NK-92 (cell line): Measurements from ENCODE around the gene ALDOB.

Experiments
- DNase-seq: peaks from one replicate; lab custom pipeline; 2025; ENCODE audit not compliant: unreplicated experiment; lab: John Stamatoyannopoulos, UW

The ALDOB gene

DNA sequence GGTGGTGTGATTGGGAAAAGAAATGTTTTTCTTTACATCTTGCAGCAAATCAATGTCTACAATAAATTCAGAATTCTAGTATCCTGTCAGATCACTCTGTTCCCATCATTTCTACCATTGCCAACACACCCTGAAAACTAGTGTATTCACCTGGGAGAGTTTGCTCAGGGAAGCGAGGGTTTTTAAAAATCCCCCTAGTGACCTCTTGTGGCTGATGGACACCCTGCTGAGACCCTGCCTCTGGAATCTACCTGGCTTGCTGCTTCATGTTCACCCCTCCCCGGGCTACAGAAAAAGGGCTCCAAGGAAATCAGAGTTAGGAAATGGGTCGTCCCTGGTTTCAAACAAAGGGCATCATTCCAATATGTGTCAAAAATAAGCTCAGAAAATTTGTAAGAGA lies 21.4 kb upstream of the ALDOB start:
- DNase-seq, result no peak

DNA sequence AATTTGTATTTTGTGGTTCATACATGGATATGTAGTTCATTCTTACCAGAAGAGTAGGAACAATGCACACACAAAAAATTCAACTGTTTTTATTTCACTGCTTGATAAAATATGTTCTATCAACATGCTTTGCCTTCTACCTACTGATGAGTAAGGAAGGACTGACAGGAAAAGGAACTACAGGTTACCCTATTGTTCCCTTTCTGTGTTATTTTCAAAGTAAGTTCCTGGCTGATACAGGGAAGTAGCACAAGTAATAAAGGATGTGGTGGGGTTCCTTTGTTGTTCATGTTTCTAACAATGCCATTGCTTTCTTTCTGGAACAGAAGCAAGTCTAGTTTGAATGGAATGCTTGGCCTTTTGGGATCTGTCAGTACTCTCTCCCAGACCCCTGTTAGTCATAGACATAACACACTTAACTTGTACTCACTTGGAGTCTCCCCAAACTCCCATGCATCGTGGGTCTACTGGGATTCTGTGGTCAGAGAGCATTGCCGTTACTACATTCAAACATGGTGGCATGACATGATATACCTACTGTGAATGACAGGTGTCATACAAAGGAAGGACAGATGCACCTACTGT lies 20.2 kb upstream of the ALDOB start:
- no peak for DNase-seq

DNA sequence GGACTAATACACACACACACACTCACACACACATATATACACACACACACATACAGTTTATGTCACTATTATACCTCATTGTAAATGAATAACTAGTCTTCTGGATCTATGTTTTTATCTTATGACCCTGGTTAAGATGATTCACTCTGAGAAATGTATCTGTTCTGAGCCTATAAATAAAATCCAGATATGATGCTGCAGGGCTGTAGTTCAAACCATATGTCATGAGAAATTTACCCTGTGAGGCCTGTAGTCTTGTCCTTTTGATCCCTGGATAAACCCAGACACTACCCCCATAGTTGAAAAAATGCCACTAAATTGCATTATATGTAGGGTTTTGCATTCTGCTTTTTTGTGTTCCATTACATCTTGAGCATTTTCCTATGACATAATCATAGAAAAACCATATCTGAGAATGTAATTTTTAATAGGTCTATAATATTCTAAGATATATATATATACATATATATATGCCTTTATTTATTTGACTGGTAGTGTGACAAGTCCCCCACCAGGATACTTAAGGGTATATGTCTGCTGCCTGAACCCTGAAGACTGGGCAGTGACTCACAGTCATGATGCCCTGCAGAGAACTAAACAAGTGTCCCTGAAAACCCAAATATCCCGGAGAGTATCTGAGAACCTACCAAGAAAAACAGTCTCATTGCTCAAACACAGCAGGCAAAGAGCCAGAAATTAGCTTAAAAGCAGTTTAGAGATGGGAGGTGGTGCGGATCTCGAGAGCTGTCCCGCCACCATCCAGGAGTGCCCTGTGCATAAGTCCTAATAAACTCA lies 18.4 kb upstream of the ALDOB start:
- no peak for DNase-seq

DNA sequence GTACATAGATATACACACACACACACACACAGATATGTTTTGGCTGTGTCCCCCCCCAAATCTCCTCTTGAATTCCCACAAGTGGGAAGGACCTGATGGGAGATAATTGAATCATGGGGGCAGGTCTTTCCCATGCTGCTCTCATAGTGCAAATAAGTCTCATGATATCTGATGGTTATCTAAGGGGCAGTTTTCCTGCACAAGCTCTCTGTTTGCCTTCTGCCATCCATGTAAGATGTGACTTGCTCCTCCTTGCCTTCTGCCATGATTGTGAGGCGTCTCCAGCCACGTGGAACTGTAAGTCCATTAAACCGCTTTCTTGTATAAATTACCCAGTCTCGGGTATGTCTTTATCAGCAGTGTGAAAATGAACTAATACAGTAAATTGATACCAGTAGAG lies 15.9 kb upstream of the ALDOB start:
- DNase-seq, result no peak

DNA sequence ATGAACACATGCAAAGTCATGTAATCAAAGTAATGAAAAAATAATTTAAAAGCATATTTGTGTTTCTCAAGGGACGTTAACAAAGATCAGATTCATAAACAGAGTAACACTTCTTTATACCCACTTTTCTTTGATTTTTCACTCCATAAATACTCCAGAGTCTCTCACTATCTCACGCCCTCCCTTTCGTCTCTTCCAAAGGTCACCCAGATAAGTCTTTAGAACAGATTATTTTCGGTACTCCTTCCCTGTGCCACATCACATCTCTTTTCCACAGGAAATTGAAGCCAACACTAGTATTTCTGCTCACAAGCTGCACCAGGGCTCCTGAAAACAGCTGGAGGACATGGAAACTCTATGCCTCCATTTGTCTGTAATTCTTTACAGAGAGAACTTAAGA lies 15.4 kb upstream of the ALDOB start:
- no peak for DNase-seq

DNA sequence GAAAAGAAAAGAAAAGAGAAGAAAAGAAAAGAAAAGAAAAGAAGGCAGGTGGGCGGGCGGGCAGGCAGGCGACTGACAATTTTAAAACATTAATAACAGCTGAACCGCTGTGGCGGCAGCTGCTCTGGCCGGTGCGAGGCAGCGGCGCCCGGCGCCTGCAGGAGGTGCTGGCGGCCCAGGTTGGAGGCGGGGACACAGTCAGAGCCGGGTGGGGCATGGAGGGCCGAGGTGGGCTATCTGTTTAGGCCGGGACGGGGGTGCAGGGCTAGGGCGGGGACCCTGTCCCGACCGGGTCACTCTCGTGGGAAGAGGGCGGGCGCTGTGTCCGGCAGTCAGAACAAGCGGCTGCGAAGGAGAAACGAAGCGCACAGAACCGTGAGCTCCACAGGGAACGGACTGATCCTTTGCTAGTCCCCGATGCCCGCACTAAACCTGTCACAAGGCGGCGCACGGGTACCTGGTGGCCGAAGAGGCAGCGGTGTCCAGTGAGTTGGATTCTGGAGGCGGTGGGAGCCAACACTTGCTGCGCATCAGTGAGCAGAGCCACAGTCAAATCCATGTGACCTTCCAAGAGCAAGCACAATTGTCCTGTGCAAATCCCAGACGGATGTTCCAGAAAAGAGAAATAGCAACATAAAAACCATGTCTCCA lies 13.6 kb upstream of the ALDOB start:
- DNase-seq, result no peak

DNA sequence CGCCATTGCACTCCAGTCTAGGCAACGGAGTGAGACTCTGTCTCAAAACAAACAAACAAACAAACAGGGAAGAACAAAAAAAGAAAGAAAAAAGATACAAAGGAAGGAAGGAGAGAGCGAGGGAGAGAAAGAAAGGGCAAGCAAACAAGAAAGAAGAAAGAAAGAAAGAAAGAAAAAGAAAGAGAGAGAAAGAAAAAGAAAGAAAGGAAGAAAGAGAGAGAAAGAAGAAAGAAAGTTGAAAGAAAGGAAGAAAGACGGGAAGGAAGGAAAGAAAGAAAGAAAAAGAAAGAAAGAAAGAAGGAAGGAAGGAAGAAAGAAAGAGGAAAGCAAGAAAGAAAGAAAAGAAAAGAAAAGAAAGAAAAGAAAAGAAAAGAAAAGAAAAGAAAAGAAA lies 13.1 kb upstream of the ALDOB start:
- DNase-seq, result no peak

DNA sequence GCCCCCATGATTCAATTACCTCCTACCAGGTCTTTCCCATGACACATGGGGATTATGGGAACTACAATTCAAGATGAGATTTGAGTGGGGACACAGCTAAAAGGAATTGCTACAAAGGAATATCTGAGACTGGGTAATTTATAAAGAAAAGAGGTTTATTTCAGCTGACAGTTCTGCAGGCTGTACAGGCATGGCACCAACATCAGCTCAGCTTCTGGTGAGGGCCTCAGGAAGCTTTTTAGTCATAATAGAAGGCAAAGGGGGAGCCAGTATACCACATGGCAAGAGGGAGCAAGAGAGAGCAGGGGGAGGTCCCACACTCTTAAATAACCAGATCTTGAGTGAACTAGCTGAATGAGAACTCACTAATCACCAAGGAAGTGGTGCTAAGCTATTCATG lies 11.2 kb upstream of the ALDOB start:
- no peak for DNase-seq

DNA sequence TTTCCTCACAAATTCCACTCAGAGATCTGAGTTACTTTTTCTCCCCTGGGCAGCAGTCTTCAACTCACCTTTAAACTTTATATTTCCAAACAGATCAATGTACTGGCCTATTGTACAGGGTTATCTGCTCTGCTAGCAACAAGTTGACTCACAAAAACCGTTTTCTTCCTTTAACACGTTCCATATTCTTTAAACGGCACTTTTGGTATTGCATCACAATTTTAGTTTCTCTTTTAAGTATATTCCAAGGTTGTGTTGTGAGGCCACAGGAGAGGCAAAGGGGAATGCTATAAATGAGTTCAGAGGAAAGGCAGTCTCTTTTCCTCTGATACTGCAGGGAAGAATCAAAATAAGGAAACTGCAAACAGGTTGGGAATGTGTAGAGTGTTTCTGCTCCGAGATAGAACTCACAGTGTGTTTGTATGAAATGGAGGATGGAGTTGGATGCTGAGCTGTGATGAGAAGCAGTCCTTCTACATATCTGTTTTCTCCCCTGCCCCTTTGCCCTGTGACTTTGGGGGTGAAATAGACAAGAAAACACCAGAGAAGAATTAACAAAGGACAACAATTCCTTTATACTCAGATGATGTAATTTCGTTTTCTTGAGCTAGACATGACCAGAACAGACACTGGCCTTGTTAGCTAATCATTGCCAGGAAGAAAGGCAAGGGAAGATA lies 9.9 kb upstream of the ALDOB start:
- no peak for DNase-seq

DNA sequence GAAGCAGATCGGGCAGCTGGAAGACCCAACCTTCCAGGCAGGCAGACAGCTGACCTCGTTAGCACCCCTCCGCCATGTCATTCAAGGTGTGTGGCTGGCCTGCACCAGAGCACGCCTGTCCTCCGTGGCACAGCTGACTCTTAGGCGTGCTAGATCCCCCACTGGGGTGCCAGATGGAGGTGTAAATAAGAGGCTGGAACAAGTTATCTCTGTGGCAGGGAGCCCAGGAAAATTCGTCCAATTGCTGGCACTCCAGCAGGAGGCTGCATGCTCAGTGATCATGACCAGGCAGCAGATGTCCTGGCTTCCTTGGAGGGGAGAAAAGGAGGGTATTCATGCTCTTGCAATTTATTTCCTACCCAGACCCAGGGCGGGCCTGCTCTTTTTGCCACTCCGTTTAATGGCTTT lies 7.8 kb upstream of the ALDOB start:
- DNase-seq, result no peak

DNA sequence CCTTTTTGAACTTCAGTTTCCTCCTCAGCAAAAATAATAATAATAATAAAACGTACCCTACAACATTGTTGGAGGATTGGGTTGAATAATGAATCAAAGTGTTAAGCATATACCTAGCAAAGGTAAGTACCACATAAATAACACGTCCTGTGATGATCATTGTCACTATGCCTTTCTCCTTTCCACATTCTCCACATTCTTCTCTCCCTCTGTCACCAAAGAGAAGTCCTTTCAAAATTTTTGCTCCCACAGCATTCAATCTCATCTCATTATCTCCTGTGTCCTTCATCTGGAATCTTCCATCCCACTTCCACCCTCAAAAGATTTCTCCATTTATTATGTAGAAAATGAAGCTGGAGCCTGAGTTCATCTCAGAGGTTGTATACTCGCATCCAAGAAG lies 7.2 kb upstream of the ALDOB start:
- no peak for DNase-seq

DNA sequence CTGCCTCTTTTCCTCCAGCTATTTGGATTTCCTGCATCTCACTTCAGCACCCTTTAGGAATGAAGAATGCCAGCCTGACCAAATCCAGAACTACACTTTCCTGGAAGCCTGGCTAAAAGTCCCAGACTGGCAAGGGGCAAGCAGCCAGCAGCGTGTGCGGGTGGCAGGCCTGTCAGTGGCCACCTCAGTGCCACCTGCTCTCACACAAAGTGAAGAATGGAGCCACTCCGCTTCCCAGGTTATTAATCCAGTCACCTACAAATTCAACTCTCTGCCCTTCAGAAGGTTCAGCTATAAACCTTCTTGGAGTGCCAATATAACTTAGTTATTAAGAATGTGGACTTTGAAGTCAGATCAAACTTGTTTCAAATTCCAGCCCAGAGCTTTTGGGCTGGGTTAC lies 6.7 kb upstream of the ALDOB start:
- DNase-seq, result no peak

DNA sequence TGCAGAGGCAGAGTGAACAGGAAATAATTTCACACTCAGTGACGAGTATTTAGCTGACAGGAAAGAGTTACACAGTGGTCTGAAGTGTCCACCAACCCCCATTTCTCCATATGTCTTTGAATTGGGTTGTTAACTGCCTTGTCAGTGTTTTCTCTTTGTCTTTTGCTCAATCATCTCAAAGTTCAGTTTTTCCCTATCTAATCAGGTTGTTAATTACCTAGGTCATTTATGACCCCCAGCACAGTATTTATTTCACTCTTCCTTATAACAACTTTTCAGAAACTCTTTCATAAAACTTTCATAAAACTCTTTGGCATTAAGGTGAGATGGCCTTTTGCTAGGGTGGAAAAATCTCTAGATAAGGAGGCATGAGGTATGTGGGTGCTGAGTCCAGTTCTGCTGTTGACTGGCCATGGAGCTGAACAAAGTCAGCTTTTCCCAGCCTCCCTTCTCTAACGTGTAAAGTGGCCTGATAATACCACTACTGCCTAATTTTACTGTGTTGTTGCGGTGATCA lies 5.2 kb upstream of the ALDOB start:
- DNase-seq, result no peak

DNA sequence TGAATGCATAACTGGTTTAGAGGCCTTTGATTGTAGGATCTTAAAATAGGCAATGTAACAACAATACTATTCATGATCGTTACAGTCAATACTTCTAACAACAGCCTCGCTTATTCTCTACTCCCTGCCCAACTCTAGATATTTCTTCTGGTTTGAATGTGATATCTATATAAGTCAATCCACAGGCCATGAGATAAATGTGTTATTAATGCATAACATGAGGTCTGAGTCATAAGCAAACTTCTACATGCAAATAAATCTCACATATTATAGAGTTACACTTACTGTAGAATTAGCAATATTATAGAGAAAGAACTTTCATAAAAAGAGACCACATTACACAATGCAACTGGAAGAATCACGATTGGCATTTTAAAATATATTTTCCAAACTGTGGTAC lies 2.9 kb upstream of the ALDOB start:
- DNase-seq, result no peak

DNA sequence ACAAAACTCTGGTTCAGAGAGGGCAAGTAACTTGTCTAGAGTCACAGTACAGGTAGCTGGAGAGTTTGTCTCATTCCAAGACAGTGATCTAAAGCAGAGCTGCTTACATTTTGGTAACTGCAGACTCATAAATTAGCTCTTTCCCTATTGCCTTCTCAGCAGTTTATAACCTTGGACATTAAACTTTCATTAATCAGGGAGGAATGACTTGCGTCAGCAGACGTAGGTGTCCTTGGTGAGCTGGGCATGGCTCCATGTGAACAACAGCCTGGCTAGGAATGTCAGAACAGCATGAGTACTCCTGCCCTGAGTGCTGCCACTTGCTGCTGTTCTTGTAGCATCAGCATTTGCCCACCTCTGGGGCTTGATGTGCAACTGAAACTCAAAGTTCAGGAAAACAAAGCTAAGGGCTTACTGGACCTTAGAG lies 2.2 kb upstream of the ALDOB start:
- no peak for DNase-seq

DNA sequence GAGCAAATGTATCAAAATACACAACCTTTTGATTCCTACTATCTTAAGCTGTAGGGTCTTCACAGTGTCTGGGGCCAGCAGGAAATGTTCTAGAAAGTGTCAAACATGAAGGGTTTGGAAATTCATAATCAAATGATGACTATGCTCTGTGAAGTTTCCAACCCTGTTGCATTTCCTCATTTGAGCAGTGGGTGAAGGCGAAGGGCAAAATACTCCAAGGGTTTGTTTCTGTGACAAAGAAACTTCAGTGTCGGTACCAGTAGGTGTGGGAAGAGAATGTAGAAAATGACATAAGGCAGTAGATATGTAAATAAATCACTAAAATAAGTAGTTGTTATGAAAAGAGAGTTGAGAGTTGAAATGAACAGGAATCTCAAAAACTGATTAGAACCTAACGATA lies 576 bp downstream of the ALDOB start:
- no peak for DNase-seq

DNA sequence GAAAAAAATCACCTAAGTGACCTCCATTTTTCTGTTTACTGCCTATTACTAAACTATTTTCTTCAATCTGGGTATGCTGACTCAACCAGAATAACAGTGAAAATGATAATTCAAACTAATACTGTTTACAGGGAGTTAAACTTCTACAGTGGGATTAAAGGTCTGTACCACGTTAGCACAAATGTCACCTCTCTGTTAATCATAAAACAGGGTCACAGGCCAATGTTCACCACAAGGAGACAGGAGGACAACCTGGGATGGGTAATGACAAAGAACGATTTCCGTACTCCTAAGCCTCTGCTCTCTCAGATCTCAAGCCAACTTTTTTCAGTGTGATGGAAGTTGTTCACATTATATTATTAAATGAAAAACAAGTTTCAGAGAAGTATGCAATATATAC lies 2.3 kb downstream of the ALDOB start:
- DNase-seq, result no peak

DNA sequence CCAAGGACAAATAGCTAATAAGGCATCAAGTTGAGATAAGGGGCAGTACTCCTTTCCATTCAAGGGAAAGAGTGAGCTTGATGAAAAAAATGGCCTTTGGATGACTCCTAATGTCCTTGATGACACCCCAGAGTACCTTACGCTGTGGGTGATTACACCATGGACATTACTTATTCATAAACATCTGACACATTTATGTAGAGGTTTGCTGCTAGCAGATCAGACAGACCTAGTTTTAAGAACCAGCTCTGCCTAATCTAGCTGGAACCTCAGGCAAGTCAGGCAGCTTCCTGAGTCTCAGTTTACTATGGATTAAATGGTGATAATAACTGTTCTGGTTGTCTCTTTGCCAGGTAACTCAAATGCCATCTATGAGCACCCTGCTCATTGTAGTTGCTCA lies 2.8 kb downstream of the ALDOB start:
- DNase-seq, result no peak

DNA sequence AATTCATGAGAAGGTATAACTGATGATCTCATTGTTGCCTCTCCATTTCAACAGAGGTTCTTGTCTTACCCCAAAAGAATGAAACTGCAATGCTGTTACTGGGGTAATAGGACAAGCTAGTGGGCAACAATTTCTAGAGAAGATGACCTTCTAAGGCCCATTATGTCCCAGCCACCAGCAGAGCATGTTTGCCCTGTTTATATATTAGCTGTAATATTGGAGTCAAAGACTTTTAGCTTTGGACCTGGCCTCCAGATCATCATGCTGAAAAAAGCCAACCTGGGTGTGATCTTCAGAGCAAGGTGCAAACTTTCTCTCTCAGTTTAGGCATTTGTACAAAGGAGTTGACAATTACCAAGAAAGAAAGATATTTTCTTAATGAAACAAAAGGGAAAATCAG lies 3.4 kb downstream of the ALDOB start:
- DNase-seq, result no peak

DNA sequence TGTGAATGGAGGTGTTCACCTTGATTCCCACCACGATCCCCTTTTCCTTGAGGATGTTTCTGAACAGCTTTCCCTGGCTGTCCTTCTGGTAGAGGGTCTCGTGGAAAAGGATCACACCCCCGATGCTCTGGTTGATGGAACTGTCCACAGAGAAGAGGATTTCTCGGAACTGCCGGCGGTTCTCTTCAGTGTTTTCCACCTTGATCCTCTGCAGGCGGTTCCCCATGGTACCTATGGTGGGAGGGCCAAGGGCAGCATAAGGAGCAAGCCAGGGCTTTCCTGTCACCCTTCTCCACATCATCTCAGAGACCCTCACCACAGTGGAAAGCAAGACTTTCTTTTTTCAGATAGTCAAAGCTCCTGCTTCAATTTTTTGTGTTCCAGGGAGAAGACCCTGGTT lies 5.8 kb downstream of the ALDOB start:
- no peak for DNase-seq

DNA sequence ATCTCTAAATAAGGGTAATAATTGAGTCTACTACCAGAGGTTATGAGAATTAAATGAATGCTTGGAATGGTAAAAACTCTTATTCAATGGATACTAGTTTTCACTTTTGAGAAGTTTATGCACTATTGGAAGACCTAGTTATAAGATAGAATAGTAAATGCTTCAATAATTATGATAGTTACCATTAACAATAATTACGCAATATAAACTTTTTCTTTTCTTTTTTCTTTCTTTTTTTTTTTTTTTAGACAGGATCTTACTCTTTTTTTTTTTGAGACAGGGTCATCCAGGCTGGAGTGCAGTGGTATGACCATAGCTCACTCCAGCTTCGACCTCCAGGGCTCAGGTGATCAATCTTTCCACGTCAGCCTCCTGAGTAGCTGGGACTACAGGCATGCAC lies 6.7 kb downstream of the ALDOB start:
- no peak for DNase-seq
